ENCODE results near the gene RHOB.
"Not testable (repeated sequence)": the region's sequence is repeated elsewhere in the genome, so short reads cannot be mapped to it uniquely, and the experiment has no call there.

RHOB gene

DNA sequence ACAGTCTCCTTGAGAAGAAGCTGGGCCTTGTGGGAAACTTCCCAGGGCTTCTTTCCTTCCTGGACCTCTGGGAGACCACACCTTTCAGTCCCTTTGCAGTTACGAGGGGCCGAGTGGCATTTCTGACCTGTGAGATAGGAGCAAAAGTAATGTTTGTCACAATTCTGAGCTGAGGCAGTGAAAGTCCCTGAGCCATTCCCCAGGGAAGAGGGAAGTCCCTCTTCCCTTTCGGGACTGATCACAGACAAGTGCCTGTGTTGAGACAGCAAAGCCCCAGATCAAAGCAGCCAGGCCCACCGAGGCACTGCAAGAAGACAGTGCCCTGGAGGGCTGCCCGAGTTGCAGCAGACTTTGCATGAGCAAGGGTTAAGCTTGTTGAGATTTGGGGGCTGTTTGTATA lies 41.9 kb downstream of the RHOB start:
- Histone ChIP-seq H3K9me3 (ENCODE audit: low read depth, low read length) (no peaks in the 10 kb centered on the region), H3K27ac (no peak overlapping the region), H3K36me3 (ENCODE audit: insufficient read depth, low read length) (no peaks in the 10 kb centered on the region), H3K4me3 (no peak overlapping the region), H3K9ac (ENCODE audit: insufficient read length) (no peak overlapping the region)
- no peak for DNase-seq (ENCODE audit: low read depth, low spot score)
- TF ChIP-seq EZH2 (IDR thresholded peaks at IDR 0.05) = no peak
- TF ChIP-seq POLR2AphosphoS5 (IDR thresholded peaks at IDR 0.05; ENCODE audit: borderline replicate concordance, low read depth, low read length) = no peak
- no peak for TF ChIP-seq FOXP2 (optimal IDR thresholded peaks at IDR 0.05; ENCODE audit: control extremely low read depth, extremely low read length, insufficient read depth)

GRCh38 chr2:20490300-20491181 lies 43.7 kb downstream of the RHOB start:
- no peak overlapping the region for H3K27ac ChIP-seq
- H3K36me3 ChIP-seq (ENCODE audit: insufficient read depth, low read length) = no peaks in the 10 kb centered on the region
- H3K9ac ChIP-seq (ENCODE audit: insufficient read length) = no peak overlapping the region
- TF ChIP-seq POLR2AphosphoS5 (IDR thresholded peaks at IDR 0.05; ENCODE audit: borderline replicate concordance, low read depth, low read length) (no peak), FOXP2 (optimal IDR thresholded peaks at IDR 0.05; ENCODE audit: control extremely low read depth, extremely low read length, insufficient read depth) (no peak), EZH2 (IDR thresholded peaks at IDR 0.05) (no peak)
- no peak for DNase-seq (ENCODE audit: low read depth, low spot score)
- no peak overlapping the region for H3K4me3 ChIP-seq
- no peaks in the 10 kb centered on the region for H3K9me3 ChIP-seq (ENCODE audit: low read depth, low read length)

DNA sequence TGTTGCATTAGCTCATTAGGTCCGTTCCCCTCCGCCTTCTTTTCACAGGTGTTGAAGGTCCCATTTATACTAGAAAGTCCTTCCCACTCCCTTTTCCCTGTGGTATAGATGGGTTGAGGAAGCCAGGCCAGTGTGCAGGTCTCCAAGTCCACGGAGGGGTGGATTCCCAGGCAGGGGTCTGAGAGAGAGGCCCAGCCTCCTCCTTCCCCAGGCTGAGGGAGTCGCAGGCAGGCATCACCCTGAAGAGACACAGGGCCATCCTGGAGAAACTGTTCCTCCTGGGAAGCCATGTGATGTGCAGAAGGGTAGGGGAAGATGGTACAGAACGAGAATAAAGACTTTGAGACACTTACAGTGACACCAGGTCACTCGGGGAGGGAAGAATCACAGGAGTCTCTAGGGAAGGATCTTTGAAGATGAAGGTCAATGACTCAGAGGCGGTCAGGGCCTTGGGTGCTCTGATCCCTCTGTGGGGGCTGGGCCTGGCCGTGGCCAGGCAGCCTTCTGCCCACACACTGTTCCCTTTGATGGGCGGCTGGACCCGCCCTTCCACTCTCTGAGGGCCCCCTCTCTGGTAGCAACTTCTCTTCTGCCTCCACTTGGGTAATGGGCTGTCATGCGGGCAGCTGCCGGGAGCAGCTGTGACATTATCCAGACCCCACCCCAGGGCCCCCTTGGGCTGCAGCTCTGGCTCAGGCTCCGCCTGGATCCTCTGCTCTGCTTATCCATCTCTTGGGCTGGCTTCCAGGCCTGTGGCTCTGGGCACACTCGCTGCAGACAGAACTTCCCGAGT lies 45.1 kb downstream of the RHOB start:
- no peak for DNase-seq (ENCODE audit: low read depth, low spot score)
- TF ChIP-seq EZH2 (IDR thresholded peaks at IDR 0.05) (no peak), FOXP2 (optimal IDR thresholded peaks at IDR 0.05; ENCODE audit: control extremely low read depth, extremely low read length, insufficient read depth) (no peak), POLR2AphosphoS5 (IDR thresholded peaks at IDR 0.05; ENCODE audit: borderline replicate concordance, low read depth, low read length) (no peak)
- H3K9me3 ChIP-seq (ENCODE audit: low read depth, low read length) = no peaks in the 10 kb centered on the region
- H3K36me3 ChIP-seq (ENCODE audit: insufficient read depth, low read length) = no peaks in the 10 kb centered on the region
- no peak overlapping the region for H3K27ac ChIP-seq
- H3K4me3 ChIP-seq = no peak overlapping the region
- no peak overlapping the region for H3K9ac ChIP-seq (ENCODE audit: insufficient read length)

DNA sequence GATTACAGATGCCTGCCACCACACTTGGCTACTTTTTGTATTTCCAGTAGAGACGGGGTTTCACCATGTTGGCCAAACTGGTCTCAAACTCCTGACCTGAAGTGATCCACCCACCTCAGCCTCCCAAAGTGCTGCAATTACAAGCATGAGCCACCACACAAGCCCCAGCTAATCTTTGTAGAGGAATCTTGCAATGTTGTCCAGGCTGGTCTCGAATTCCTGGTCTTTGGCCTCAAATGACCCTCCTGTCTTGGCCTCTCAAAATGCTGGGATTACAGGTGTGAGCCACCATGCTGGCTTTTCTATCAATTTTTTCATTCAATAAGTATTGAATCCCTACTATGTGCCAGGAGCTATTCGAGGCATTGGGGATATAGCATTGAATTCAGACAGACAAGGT lies 46.2 kb downstream of the RHOB start:
- H3K4me3 ChIP-seq; H3K9me3 ChIP-seq (ENCODE audit: low read depth, low read length); DNase-seq (ENCODE audit: low read depth, low spot score); H3K36me3 ChIP-seq (ENCODE audit: insufficient read depth, low read length); H3K9ac ChIP-seq (ENCODE audit: insufficient read length); H3K27ac ChIP-seq: not testable (repeated sequence)

- Histone ChIP-seq H3K9ac (ENCODE audit: insufficient read length) (no peak overlapping the region), H3K27ac (no peak overlapping the region), H3K4me3 (no peak overlapping the region), H3K9me3 (ENCODE audit: low read depth, low read length) (no peaks in the 10 kb centered on the region), H3K36me3 (ENCODE audit: insufficient read depth, low read length) (no peaks in the 10 kb centered on the region)
- no peak for DNase-seq (ENCODE audit: low read depth, low spot score)
- TF ChIP-seq EZH2 (IDR thresholded peaks at IDR 0.05) = no peak
- TF ChIP-seq FOXP2 (optimal IDR thresholded peaks at IDR 0.05; ENCODE audit: control extremely low read depth, extremely low read length, insufficient read depth) = no peak
- no peak for TF ChIP-seq POLR2AphosphoS5 (IDR thresholded peaks at IDR 0.05; ENCODE audit: borderline replicate concordance, low read depth, low read length)
Measured at GRCh38 chr2:20494241-20494640, 47.4 kb downstream of the RHOB start.

DNA sequence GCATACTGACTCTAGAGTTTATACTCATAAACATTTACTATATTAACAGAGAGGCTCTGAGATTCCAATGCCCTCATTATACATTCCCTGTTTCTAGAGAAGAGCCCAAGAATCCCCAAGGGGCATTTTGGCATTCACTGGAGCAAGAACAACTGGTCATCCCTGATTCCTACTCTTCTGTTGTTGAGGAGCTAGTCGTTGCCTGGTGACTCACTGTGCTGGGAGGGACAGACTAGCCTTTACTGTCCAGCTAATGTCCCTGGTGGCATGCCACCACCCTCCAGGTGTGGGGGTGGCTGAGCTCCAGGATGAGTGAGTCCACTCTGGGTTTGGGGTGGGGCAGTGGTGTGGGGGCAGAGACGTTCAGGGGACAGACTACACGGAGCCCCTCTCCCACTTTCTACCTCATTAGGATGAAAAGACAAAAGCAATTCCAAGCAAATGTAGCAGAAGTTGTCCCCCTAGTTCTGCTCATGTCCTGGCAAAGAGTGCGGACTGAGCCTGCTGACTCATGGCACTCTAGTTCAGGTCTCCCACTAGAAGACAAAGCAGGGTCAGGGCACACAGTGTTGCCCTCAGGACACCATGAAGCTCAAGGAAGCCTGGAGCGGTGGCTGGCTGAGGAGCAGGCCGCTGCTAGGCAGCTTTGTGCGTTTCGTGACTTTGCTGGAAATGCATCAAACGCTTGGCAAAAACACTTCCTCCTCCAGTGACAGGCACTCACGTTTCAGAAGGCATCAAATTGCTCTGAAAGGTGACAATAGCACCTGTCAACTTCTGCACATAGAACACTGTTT lies 49.4 kb downstream of the RHOB start:
- H3K36me3 ChIP-seq (ENCODE audit: insufficient read depth, low read length) = no peaks in the 10 kb centered on the region
- no peaks in the 10 kb centered on the region for H3K9me3 ChIP-seq (ENCODE audit: low read depth, low read length)
- no peak for DNase-seq (ENCODE audit: low read depth, low spot score)
- no peak overlapping the region for H3K27ac ChIP-seq
- H3K4me3 ChIP-seq = no peak overlapping the region
- no peak overlapping the region for H3K9ac ChIP-seq (ENCODE audit: insufficient read length)
- no peak for TF ChIP-seq POLR2AphosphoS5 (IDR thresholded peaks at IDR 0.05; ENCODE audit: borderline replicate concordance, low read depth, low read length)
- TF ChIP-seq FOXP2 (optimal IDR thresholded peaks at IDR 0.05; ENCODE audit: control extremely low read depth, extremely low read length, insufficient read depth) = no peak

DNA sequence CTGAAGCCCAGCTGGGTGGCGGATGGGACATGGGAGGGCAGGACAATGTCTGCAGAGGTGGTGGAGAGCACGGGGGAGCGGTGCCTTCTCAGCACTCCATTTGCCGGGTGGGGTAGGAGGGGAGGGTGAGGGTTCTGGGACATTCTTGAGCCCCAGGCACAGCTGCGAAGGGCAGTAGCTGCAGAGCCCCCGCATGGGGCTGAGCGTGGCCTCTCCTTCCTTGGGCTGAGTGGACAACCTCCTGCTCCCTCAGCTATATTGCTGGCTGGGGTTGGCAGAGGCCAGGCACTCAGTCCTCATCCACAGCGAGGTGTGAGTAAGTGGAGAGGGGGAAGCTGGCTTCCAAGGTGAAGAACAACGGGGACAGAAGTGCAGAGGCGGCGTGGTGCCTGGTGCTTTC lies 50.1 kb downstream of the RHOB start:
- Histone ChIP-seq H3K36me3 (ENCODE audit: insufficient read depth, low read length) (no peaks in the 10 kb centered on the region), H3K9ac (ENCODE audit: insufficient read length) (no peak overlapping the region), H3K27ac (no peak overlapping the region), H3K9me3 (ENCODE audit: low read depth, low read length) (no peaks in the 10 kb centered on the region), H3K4me3 (no peak overlapping the region)
- TF ChIP-seq FOXP2 (optimal IDR thresholded peaks at IDR 0.05; ENCODE audit: control extremely low read depth, extremely low read length, insufficient read depth) (no peak), EZH2 (IDR thresholded peaks at IDR 0.05) (no peak), POLR2AphosphoS5 (IDR thresholded peaks at IDR 0.05; ENCODE audit: borderline replicate concordance, low read depth, low read length) (no peak)
- DNase-seq (ENCODE audit: low read depth, low spot score) = no peak

Measured in SK-N-MC (cell line).